Erythroblast (primary cell): ENCODE measurements around the gene SYNM.

Source experiments
- GATA1 ChIP-seq: IDR thresholded peaks from 2 replicates; pipeline ENCODE4 v1.6.1; 2011; ENCODE audit warnings: low read depth, mild to moderate bottlenecking, control low read depth, low read length, moderate library complexity
- POLR2A ChIP-seq: IDR thresholded peaks from 2 replicates; pipeline ENCODE4 v1.6.1; 2011; ENCODE audit warnings: mild to moderate bottlenecking, low read length

GRCh38 chr15:99132634-99133287 is 27.9 kb downstream of the SYNM start:
- no peak for TF ChIP-seq POLR2A
- TF ChIP-seq GATA1: no peak
